ENCODE data around the gene ID4.

ID4 gene

DNA sequence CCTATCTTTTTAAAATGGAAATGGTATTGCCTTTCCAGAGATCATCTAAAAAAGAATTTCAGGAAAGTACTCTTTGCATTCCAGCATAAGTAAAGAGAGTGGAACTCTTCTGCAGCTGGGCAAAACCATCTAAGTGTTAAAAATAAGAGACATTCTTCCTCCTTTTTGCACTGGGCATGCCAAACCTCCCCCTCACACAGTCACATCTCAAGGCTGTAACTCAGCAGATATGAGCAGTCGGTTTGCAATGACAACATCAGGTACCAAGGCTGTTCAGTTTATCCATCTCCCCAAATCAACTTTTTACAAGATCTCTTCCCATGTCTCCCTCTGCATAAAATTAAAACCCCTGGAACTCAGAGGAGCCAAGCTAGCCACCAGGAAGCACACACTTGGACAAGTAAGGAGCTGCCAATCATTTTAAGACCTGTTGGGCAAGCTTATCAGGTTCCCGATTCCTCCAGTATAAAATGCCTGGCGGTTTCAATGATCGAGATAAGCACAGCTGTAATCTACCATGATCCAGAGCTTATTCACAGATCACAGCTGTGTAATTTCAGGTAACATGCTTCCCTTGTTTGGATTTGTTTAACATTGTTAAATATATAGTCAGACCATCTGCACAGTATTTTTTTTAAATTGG is 23.2 kb downstream of the ID4 start:
- no peak for DNase-seq

DNA sequence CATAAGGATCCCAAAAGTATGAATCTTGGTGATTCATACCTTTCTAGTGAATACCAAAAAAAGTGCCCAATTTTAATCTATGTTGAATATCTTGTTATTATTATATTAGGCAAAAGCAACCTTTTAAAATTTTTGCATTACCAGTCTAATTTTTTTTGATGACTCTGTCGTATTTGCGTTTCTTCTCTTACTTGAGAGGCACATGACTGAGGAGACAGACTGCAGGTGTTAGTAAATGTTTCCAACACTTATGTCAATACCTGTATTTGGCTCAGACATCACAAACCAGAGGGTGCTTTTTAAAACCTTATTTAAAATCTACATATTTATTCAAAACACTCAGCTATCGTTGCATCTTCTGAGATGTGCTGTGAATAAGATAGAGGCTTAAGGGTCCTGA is 27.1 kb downstream of the ID4 start:
- no peak for DNase-seq

DNA sequence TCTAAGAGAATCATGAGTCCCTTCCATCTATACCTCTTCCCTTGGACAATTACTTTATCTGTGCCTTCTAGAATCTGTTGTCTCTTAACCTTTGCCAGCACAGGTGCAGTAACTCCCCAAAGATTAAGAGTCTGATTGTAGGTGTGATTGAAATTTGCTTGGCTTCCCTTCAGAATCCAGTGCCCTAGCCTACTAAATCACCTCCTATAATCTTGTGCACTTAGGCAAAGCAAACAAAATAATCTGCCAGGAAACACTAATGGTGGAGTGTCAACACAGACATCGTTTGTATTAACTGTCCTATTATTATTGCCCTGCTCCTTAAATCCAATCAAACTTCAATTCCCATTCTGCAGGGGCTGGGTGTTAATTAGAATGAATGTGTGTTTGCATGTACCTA is 28.0 kb downstream of the ID4 start:
- no peak for DNase-seq

DNA sequence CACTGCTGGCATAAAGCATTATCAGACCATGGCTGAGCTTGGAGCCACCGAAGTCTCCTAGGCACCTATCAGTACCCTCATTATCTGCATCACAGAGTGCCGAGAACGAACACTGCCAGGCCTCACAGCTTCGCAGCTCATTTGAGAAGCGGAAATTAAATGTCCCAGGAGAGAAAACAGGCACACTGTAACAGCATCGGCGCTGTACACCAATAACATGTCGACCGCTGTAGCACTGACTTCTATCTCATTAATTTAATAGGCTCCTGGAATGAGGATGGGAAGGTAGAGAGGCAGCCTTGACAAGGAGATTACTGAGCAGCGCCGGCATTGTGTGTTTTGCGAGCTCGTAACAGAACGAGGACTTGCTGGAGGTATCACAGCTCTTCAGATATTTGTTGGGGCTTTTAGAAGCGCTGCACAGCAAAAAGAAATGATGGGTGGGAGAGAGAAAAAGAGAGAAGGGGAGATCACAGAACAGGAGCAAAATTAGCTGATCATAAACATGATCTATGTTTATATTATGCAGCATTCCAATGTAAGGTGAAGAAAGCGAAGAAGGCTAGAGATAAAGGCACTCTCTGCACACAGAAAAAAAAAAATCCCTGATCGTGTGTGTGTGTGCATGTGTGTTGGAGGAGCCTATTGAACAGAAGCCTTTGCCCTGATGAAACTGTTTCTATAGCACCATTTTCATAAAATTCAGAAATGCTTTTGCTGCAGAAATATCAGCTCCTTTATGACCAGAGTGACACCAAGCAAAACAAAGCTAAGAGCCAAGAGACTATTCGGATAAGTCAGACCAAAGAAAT is 29.2 kb downstream of the ID4 start:
- DNase-seq, result no peak

DNA sequence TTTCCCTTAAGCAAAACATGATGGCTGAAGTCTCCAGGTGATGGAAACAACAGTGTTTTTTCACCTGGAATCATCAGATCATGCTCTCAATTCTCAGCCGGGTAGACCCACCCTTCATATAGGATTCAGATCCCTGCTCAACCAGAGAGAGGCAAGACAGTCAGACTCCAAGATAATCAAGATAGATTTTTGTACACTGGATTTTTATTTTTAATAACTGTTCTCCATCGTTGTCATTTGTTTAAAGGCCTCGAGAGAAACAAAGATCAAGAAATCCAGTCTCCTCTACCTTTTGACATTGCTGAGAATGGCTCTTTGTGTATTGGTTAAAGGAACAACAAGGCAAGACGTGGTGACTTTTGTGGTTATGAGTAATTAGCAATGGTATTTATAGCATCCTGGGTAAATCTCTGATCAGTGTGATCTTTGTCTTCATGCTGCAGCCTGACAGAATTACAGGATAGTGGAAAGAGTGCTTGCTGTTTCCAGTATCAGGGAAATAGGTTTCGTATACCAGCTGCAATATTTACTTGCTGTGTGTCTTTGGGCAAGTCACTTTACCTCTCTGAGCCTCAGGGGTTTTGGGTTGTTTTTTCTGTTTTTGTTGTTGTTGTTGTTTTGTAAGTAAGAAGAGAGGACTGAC is 29.9 kb downstream of the ID4 start:
- no peak for DNase-seq

DNA sequence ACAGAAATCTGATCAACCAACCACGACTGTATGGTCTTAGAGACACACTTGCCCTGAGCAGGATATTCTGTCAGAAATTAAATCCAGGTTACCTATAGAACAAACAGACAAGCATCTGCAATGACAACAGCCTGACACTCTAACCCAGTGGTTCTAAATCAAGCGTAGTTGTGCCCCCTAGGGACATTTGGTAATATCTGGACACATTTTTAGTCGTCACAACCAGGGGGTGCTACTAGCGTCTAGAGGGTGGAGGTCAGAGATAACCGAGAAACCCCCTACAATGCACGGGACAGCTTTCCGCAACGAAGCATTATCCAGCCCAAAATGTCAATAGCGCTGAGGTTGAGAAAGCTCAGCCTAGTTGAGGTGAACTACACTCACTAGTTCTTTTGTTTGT is 32.3 kb downstream of the ID4 start:
- no peak for DNase-seq

DNA sequence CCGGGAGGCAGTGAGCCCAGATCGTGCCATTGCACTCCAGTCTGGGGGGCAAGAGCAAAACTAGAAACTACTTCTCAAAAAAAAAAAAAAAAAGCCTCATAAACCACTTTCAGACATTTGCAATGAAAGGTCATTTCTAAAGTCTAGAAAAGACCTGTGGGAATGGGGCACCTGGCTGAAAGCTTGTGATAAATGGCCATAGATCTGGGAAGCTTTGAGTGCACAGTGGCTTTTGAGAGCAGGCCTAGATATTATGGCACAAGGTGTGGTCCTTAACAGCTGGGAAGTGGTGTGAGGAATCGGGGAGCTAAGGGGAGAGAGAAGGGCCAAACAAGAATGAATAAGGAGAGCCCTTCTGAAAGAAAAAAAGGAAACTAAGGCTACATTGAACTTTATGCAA is 33.2 kb downstream of the ID4 start:
- no peak for DNase-seq

DNA sequence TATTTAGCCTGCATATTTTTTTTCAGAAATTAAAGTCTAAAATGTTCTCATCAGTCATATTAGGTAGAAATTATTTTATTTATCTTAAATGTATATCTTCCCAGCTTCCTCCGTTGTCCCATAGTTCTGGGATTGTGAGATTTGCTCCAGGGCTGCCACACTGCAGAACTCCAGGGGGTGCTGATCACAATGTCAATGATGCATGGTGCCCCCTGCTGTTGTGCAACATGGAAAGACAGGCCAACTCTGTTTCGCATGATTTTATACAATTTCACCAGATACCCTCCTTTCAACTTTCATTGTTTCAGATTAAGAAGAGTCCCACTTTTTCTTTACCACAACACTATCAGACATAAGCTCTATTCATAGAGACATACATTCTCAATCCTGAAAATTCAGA is 35.9 kb downstream of the ID4 start:
- no peak for DNase-seq

DNA sequence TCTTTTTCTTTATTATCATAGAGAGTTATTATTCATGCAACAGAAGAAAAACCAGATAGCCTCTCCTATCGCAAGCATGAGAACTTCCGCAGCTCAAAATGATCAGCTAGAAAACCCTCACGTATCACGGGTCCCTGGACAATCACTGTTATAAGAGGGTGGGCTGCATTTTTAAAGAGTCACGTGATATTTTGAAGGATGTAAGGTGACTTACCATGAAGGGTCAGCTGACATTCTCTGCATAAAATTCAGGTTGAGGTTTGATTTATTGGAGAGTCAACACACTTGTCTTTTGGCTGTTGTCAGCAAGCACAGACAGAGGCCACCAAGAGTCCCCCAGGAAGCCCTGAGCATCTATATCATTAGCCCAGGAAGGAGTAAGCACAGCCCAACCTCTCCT is 39.5 kb downstream of the ID4 start:
- no peak for DNase-seq

DNA sequence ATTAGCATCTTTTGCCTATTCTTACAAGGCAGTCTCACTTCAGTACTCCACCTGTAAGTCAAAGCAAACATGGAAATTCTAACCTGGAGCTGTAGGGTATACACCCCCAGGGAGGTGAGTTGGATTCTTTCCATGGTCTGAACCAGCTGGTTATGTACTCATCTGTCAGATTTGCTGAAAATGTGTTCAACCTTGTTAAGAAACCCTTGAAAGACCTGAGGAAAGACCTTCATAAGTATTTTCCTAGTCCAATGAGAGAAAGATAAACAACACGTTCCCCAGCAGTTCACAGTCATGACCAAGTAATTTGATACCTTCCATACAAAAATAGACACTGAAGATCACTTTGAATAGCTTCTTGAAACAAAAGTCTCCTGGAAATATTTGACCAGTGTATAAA is 42.5 kb downstream of the ID4 start:
- DNase-seq, result no peak

DNA sequence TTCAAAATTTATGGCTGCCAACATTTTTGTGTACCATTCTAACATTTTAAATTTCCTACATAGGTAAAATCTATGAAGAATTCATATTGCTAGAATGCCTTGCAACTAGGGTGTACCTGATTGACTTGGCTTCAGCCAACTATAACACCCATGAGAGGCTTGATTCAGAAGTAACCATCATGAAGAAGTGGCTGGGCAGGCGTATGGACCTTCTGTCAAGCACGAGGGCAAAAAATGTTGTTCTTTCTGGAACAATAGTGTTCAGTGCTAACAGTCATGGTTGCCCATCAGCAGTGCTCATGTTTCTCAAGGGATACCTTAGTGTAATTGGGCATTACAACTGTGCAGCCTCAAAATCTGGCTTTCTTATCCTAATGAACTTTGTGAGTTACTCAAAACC is 42.9 kb downstream of the ID4 start:
- no peak for DNase-seq

DNA sequence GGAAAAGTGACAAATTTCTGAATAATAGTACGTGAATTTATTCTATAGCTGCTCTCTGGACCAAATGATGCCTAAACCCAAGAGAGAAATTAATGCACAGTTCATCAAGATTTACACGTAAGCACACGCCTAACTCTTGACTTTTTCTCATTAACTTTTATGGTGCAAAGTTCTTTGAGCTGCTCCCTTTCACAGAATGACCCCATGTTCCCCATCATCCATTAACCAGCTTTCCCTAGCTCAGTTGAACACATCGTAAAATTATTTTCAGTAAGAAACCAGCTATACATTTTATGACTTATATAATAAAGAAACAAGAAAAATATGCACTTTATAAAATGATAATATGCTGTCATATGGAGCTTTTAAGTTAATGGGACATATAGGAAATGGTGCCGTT is 54.3 kb downstream of the ID4 start:
- DNase-seq, result no peak
